ENCODE data around the gene MRRF. TPM values are rescaled to one million over a fixed set of nuclear protein-coding genes. Genes with fewer than 3 reads are reported as not detected.

Gene MRRF
- total RNA-seq, 2 experiments from 2014 or later = 69.8 to 76.0 TPM

GRCh38 chr9:122225312-122226141 is 39.2 kb upstream of the MRRF start:
- H3K27me3 Mint-ChIP-seq = peaks cover 49% of the 10 kb centered on the region

GRCh38 chr9:122226142-122226757 is 38.4 kb upstream of the MRRF start:
- ATAC-seq (no peak), DNase-seq (no peak)
- POLR2A ChIA-PET = interaction anchor here (0.5 to 1.4 kb wide), 2 partner anchors 10 to 716 kb away, joined by 3 to 4 read pairs; no protein-coding TSS in a partner anchor
- intact Hi-C loops (cut with micrococcal nuclease) = no loop called here
- H3K9me3 Mint-ChIP-seq = no peaks in the 10 kb centered on the region
- H3K4me3 Mint-ChIP-seq = no peak overlapping the region
- H3K4me1 Mint-ChIP-seq (ENCODE audit: low read depth) = peaks cover 2% of the 10 kb centered on the region
- no peaks in the 10 kb centered on the region for H3K36me3 Mint-ChIP-seq (ENCODE audit: low read depth)
- no peak for TF ChIP-seq CTCF (IDR thresholded peaks at IDR 0.05)
- peaks cover 43% of the 10 kb centered on the region for H3K27me3 Mint-ChIP-seq
- CTCF ChIA-PET = no interaction called here
- no peak overlapping the region for H3K27ac Mint-ChIP-seq

More at GRCh38 chr9:122225312-122226141, 39.2 kb upstream of the MRRF start:
- Mint-ChIP-seq H3K9me3 (no peaks in the 10 kb centered on the region), H3K4me1 (ENCODE audit: low read depth) (peaks cover 2% of the 10 kb centered on the region), H3K27ac (no peak overlapping the region), H3K36me3 (ENCODE audit: low read depth) (no peaks in the 10 kb centered on the region), H3K4me3 (no peak overlapping the region)
- POLR2A ChIA-PET = interaction anchor here (0.5 to 1.4 kb wide), 2 partner anchors 9 to 716 kb away, joined by 3 to 4 read pairs; no protein-coding TSS in a partner anchor
- no peak for TF ChIP-seq CTCF (IDR thresholded peaks at IDR 0.05)
- no peak for ATAC-seq
- CTCF ChIA-PET = no interaction called here
- no peak for DNase-seq
- intact Hi-C loops (cut with micrococcal nuclease) = no loop called here

GRCh38 chr9:122226758-122227574 is 37.7 kb upstream of the MRRF start:
- ATAC-seq = no peak
- H3K4me1 Mint-ChIP-seq (ENCODE audit: low read depth) = peaks cover 2% of the 10 kb centered on the region
- H3K4me3 Mint-ChIP-seq = no peak overlapping the region
- H3K27me3 Mint-ChIP-seq = peaks cover 40% of the 10 kb centered on the region
- TF ChIP-seq CTCF (IDR thresholded peaks at IDR 0.05) = no peak
- no peak overlapping the region for H3K27ac Mint-ChIP-seq
- ChIA-PET POLR2A (interaction anchor here (1.4 kb wide), 1 partner anchor 10 kb away, joined by 4 read pairs; no protein-coding TSS in a partner anchor), CTCF (no interaction called here)
- no peaks in the 10 kb centered on the region for H3K36me3 Mint-ChIP-seq (ENCODE audit: low read depth)
- H3K9me3 Mint-ChIP-seq = no peaks in the 10 kb centered on the region
- no peak for DNase-seq
- intact Hi-C loops (cut with micrococcal nuclease) = no loop called here

GRCh38 chr9:122227575-122227900 is 37.1 kb upstream of the MRRF start:
- Mint-ChIP-seq H3K4me3 (no peak overlapping the region), H3K9me3 (no peaks in the 10 kb centered on the region), H3K27ac (no peak overlapping the region), H3K36me3 (ENCODE audit: low read depth) (no peaks in the 10 kb centered on the region), H3K27me3 (peaks cover 35% of the 10 kb centered on the region), H3K4me1 (ENCODE audit: low read depth) (peaks cover 2% of the 10 kb centered on the region)
- POLR2A ChIA-PET = no interaction called here
- CTCF ChIA-PET = no interaction called here
- TF ChIP-seq CTCF (IDR thresholded peaks at IDR 0.05) = no peak
- DNase-seq = no peak
- no peak for ATAC-seq
- intact Hi-C loops (cut with micrococcal nuclease) = no loop called here

Measured in activated CD8-positive, alpha-beta T cell treated with anti-CD3 and anti-CD28 coated beads for 36 hours (primary cell).